IPS-20b (cell line): ENCODE measurements around the gene LRP6.
A peak's percentile ranks its signal among the peaks of the same experiment; 100 is the strongest.

Experiments
- H3K27ac ChIP-seq: one replicate; pipeline ENCODE4 v1.5.1; 2013; ENCODE audit warnings: low read length
- H3K27me3 ChIP-seq: 2 replicates; pipeline ENCODE4 v1.6.1; 2013; ENCODE audit warnings: mild to moderate bottlenecking, low read length, inconsistent platforms; ENCODE audit not compliant: insufficient read depth
- H3K36me3 ChIP-seq: 2 replicates; pipeline ENCODE4 v1.6.1; 2013; ENCODE audit warnings: low read depth, mild to moderate bottlenecking, inconsistent platforms, low read length, moderate library complexity; ENCODE audit not compliant: insufficient read depth
- H3K4me1 ChIP-seq: 2 replicates; pipeline ENCODE4 v1.6.1; 2013; ENCODE audit warnings: mild to moderate bottlenecking, control low read depth, inconsistent platforms, low read length, moderate library complexity; ENCODE audit not compliant: insufficient read depth
- H3K4me3 ChIP-seq: 2 replicates; pipeline ENCODE4 v1.5.1; 2013; ENCODE audit warnings: mild to moderate bottlenecking, low read length, inconsistent platforms
- H3K9ac ChIP-seq: 2 replicates; pipeline ENCODE4 v1.6.1; 2013; ENCODE audit warnings: low read depth, mild to moderate bottlenecking, inconsistent platforms, low read length, moderate library complexity
- H3K9me3 ChIP-seq: 2 replicates; pipeline ENCODE4 v1.6.1; 2013; ENCODE audit warnings: mild to moderate bottlenecking, low read depth, low read length, inconsistent platforms; ENCODE audit not compliant: insufficient read depth

Gene LRP6

DNA sequence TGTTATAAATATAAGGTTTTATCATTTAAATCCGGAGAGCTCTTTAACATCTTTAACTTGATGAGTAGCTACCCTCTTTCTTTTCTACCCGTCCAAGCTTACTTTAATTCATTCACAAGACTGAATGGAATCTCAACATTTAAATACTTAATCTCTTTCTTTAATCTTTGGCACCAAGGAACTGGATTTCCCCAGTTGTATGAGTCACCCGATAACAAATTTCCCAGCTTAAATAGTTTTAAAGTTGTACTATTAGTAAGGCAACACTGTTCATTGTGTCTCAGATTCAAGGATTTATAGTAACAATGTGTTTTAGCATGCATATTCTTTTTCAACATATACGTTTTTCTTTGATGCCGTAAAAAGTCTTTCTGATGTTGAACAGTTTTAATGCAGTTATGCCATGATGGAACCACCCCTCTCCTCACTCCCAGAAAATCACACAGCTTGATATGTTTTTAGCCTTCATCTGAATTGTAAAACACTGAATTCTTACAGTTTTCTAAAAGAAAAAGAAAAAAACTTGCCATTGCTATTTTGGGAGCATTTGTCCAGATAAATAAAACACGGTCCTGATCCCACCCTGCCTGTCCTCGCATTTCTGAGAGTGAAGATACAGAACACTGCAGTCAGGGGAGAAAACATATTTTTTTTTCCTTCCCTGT, 16.0 kb upstream of the LRP6 start:
- no peak overlapping the region; the same call in 1 of the 2 replicates for H3K4me3 ChIP-seq
- H3K27me3 ChIP-seq = no peaks in the 10 kb centered on the region
- H3K36me3 ChIP-seq = no peaks in the 10 kb centered on the region
- no peaks in the 10 kb centered on the region for H3K9me3 ChIP-seq
- peaks cover 24% of the 10 kb centered on the region; the same call in 1 of the 2 replicates for H3K4me1 ChIP-seq
- no peak overlapping the region for H3K27ac ChIP-seq
- H3K9ac ChIP-seq = no peak overlapping the region

DNA sequence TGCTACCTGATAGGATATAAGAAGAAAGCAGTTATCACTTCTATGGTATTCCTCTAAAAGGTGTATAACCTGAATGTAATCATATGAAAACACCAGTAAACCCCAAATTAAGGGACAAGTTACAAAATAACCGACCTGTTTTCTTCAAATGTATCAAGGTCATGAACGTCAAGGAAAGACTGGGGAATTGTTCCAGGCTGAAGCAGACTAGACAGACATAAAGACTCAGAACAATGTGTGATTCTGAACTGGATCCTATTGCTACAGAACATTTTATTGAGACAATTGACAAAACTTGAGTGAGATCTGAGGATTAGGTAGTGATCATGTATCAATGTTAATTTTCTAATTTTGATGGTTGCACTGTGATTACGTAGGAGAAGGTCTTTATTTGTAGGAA, 15.4 kb upstream of the LRP6 start:
- Histone ChIP-seq H3K27ac (no peak overlapping the region), H3K9me3 (no peaks in the 10 kb centered on the region), H3K4me3 (no peak overlapping the region), H3K36me3 (no peaks in the 10 kb centered on the region), H3K9ac (no peak overlapping the region), H3K4me1 (peaks cover 24% of the 10 kb centered on the region; the same call in 1 of the 2 replicates), H3K27me3 (no peaks in the 10 kb centered on the region)

DNA sequence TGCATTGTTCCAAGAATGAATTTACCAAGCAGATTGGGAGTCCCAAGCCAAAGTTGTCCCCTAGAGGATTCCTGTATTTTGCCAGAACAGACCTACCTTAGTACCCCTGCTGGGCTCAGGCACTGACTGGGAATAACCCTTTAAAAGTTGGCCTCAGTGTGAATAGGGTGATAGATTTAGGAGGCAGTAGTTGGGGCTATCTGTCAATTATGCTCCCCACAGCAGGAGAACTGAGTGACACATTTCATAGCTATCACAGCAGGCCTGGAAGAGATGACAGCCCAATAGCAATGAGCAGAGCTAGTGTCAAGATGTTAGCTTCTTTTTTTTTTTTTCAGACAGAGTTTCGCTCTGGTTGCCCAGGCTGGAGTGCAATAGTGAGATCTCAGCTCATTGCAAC, 14.3 kb upstream of the LRP6 start:
- Histone ChIP-seq H3K27ac (no peak overlapping the region), H3K27me3 (no peaks in the 10 kb centered on the region), H3K9ac (no peak overlapping the region), H3K4me1 (peaks cover 24% of the 10 kb centered on the region; the same call in 1 of the 2 replicates), H3K36me3 (no peaks in the 10 kb centered on the region), H3K9me3 (no peaks in the 10 kb centered on the region), H3K4me3 (no peak overlapping the region)

DNA sequence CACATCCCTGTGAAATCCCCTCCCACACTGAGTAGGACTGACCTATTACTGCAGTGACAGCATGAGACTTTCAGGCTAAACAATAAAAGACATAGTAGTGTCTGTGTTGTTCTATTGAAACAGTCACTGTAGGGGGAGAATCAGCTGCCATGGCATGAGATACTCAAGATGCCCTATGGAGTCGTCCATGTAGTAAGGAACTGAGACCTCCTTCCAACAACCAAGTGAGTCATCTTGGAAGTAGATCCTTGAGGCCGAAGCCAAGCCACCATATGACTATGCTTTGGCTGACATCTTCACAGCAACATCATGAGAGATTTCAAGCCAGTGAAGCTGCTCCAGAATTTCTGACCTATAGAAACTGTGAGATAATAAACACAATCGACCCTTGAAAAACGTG, 12.1 kb upstream of the LRP6 start:
- H3K9ac ChIP-seq = no peak overlapping the region
- H3K27me3 ChIP-seq = no peaks in the 10 kb centered on the region
- H3K9me3 ChIP-seq = no peaks in the 10 kb centered on the region
- H3K36me3 ChIP-seq = no peaks in the 10 kb centered on the region
- no peak overlapping the region for H3K4me3 ChIP-seq
- H3K4me1 ChIP-seq = peaks cover 24% of the 10 kb centered on the region; the same call in 1 of the 2 replicates
- H3K27ac ChIP-seq = no peak overlapping the region

DNA sequence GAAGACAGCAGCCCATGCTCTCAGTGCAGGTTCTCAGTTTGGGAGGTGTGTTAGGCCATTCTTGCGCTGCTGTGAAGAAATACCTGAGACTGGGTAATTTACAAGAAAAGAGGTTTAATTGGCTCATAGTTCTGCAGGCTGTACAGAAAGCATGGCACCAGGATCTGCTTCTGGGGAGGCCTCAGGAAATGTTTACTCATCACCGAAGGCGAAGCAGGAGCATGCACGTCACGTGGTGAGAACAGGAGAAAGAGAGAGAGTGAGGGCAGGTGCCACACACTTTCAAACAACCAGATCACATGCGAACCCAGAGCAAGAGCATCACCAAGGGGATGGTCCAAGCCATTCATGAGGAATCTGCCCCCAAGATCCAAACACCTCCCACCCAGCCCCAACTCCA, 9.0 kb upstream of the LRP6 start:
- Histone ChIP-seq H3K9me3 (no peaks in the 10 kb centered on the region), H3K36me3 (no peaks in the 10 kb centered on the region), H3K4me1 (peaks cover 10% of the 10 kb centered on the region; the same call in 1 of the 2 replicates), H3K27ac (no peak overlapping the region), H3K9ac (no peak overlapping the region), H3K27me3 (no peaks in the 10 kb centered on the region), H3K4me3 (no peak overlapping the region)

DNA sequence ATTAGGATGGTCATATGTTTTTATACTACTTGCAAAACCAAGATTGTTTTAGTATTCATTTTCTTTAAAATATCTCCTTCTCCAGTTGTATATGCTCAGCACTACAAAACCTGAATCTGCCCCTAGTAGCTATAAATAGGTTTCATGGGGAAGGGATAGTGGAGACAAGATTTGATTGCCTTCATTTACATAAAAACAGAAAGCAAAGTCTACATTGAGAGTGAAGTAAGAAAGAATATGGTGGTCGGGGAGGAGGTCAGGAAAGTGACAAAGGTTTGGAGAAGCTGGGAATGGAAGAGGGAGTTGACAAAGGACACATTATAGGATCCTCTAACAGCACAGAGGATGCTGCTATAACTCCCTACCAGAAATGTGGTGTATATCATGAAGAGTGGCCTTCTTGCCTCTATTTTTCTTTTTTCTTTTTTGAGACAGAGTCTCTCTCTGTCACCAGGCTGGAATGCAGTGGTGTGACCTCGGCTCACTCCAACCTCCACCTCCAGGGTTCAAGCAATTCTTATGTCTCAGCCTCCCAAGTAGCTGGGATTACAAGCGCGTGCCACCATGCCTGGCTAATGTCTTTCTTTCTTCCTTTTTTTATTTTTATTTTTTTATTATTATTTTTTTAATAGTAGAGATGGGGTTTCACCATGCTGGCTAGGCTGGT, 6.6 kb upstream of the LRP6 start:
- no peak overlapping the region for H3K4me3 ChIP-seq
- no peak overlapping the region for H3K27ac ChIP-seq
- no peaks in the 10 kb centered on the region for H3K27me3 ChIP-seq
- H3K9me3 ChIP-seq = no peaks in the 10 kb centered on the region
- no peaks in the 10 kb centered on the region for H3K36me3 ChIP-seq
- H3K4me1 ChIP-seq = peaks cover 15% of the 10 kb centered on the region; the same call in 1 of the 2 replicates
- no peak overlapping the region; the same call in 1 of the 2 replicates for H3K9ac ChIP-seq

DNA sequence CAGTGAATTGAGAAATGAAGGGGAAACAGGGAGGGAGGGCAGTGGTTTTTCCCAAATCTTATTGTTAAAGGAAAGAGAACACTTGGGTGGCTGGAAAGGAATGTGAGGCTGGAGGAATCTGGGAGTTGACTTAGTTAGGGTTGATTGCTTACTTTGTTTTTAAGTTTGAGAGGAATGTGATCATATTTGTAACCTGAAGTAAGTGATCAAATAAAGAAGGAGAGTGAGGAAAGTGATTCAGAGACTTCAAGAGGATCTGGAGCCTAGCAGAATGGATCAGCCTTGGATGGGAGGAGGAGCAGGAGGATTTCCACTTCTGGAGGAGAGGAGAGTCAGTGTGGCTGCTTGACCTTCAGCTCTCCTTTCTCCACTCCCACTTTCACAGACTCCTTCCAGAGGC, 6.0 kb upstream of the LRP6 start:
- Histone ChIP-seq H3K4me3 (no peak overlapping the region), H3K9me3 (no peaks in the 10 kb centered on the region), H3K4me1 (peaks cover 15% of the 10 kb centered on the region; the same call in 1 of the 2 replicates), H3K9ac (no peak overlapping the region; the same call in 1 of the 2 replicates), H3K27ac (no peak overlapping the region), H3K27me3 (no peaks in the 10 kb centered on the region), H3K36me3 (no peaks in the 10 kb centered on the region)

DNA sequence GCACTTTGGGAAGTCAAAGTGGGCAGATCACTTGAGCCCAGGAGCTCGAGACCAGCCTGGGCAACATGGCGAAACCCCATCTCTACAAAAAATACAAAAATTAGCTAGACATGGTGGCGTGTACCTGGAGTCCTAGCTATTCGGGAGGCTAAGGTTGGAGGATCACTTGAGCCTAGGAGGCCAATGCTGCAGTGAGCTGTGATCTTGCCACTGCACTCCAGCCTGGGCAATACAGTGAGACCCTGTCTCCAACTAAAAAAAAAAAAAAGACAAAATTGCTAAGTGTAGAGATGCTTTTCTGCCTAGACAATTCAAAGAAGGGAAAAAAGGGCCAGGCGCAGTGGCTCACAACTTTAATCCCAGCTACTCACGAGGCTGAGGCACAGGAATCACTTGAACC, 3.4 kb upstream of the LRP6 start:
- no peaks in the 10 kb centered on the region for H3K36me3 ChIP-seq
- peaks cover 16% of the 10 kb centered on the region; the same call in 1 of the 2 replicates for H3K4me1 ChIP-seq
- H3K9ac ChIP-seq = no peak overlapping the region
- H3K9me3 ChIP-seq = no peaks in the 10 kb centered on the region
- H3K27ac ChIP-seq = no peak overlapping the region
- no peak overlapping the region for H3K4me3 ChIP-seq
- H3K27me3 ChIP-seq = no peaks in the 10 kb centered on the region

DNA sequence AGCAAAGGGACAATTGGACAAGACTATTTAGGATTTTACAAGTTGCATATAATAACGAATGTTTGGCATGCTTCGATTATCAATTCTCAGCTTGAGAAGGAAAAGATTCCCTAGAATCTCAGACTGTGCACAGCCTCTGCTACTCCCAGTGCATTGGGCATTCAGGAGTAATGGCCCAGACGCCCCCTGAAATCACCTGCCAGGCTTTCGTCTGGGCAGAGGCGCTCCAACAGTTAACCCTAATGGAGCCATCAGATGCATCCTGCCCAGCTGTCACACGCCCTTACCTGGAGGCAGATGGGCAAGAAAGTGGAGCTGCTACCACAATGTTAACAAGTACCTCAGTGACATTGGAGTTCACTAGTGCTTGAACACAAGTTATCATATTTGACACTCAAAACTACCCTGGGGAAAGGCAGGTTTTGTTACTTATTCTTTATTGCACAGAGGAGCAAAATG, 927 bp upstream of the LRP6 start:
- peaks cover 11% of the 10 kb centered on the region; the same call in 1 of the 2 replicates for H3K4me1 ChIP-seq
- H3K27me3 ChIP-seq = no peaks in the 10 kb centered on the region
- no peaks in the 10 kb centered on the region for H3K36me3 ChIP-seq
- H3K9ac ChIP-seq = peak overlapping the region; percentile 100
- H3K4me3 ChIP-seq = peak overlapping the region; percentile 88
- H3K9me3 ChIP-seq = no peaks in the 10 kb centered on the region
- H3K27ac ChIP-seq = no peak overlapping the region

DNA sequence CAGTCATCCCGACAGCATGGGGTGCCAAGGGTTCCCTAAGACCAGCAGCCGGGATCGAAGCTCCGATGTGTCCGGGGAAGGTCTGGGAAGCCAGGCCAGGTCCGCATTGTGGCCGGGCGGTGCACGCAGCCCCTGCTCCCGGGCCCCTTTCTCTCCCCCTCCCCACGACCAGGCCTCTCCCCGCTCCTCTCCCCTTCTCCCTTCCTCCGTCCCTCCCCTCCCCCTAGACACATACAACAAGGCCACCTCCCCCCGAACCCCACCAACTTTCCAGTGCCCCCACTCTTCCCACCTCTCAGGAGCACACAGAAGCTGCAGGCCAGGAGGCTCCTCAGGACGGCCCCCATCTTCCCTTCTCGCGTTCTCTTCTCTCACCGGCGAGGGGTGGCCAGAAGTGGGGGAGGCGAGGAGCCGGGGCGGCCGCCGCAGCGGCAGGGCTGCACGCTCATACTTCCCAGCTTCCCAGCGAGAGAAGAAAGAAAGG, 413 bp downstream of the LRP6 start:
- Histone ChIP-seq H3K27me3 (no peaks in the 10 kb centered on the region), H3K27ac (peak overlapping the region; percentile 100)

DNA sequence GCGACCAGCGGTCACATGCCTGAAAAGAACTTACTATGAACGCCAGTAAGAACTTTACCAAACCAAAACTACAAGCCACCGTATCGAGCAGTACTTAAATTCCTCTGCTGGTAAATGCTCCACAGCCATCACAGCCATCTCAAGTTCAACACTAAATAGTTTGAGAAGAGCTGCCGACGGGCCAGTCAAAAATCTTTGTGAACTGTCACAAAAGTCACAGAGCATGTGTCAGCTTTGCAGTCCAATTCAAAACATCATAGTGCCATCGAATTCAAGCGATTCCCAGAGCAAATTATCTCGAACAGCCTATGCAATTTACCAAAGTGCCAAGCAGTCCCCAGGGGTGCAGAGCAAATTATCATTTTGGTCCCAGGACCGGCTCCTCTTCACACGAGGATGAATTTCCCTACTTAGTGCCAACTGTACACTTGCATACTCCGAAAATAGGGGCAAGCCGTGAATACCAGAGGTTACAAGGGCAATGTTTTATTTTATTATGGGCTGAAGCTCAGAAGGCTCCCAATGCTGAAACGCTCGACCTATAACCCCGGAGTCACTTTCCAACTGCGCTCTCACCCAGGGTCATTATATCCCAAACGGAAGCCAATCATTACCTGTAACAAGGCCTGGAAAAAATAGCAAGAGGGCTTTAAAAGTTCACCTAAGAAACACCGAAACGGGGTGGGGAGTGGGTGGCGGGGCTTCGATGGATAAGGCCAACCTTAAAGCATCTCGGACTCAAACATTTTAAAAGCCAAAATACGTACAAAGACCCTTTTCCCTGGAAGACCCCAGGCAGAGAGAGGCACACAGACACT, 1.1 kb downstream of the LRP6 start:
- H3K27me3 ChIP-seq = no peaks in the 10 kb centered on the region
- H3K36me3 ChIP-seq = no peaks in the 10 kb centered on the region
- H3K4me1 ChIP-seq = peaks cover 7% of the 10 kb centered on the region; the same call in 1 of the 2 replicates
- peak overlapping the region; percentile 88 for H3K4me3 ChIP-seq
- no peaks in the 10 kb centered on the region for H3K9me3 ChIP-seq
- H3K27ac ChIP-seq = no peak overlapping the region
- H3K9ac ChIP-seq = peak overlapping the region; percentile 100

More for the DNA sequence above, 413 bp downstream of the LRP6 start:
- Histone ChIP-seq H3K9me3 (no peaks in the 10 kb centered on the region), H3K4me3 (peak overlapping the region; percentile 88), H3K4me1 (peaks cover 9% of the 10 kb centered on the region; the same call in 1 of the 2 replicates), H3K36me3 (no peaks in the 10 kb centered on the region), H3K9ac (peak overlapping the region; percentile 100)
